OCI-LY1 (cell line): ENCODE measurements around the gene AJAP1.

Experiments used
- H2AFZ ChIP-seq: fragments of 200-600 bp; sonication (generic), shearing (Covaris generic); 2 replicates; pipeline ENCODE4 v1.6.0; 2014; ENCODE audit warnings: antibody characterized with exemption, mild to moderate bottlenecking, low read length
- H3F3A ChIP-seq: fragments of 200-600 bp; sonication (generic), shearing (Covaris generic); 2 replicates; pipeline ENCODE4 v1.6.0; 2014; ENCODE audit warnings: mild to moderate bottlenecking, antibody characterized with exemption, low read length, moderate library complexity; ENCODE audit not compliant: insufficient read depth
- H3K27ac ChIP-seq: fragments of 200-600 bp; sonication (generic); 2 replicates; pipeline ENCODE4 v1.5.1; 2014; ENCODE audit warnings: low read length, mixed run types, mild to moderate bottlenecking, low read depth; ENCODE audit not compliant: poor library complexity, severe bottlenecking
- H3K27me3 ChIP-seq: fragments of 200-600 bp; sonication (generic); 2 replicates; pipeline ENCODE4 v1.6.0; 2014; ENCODE audit warnings: antibody characterized with exemption, mild to moderate bottlenecking, low read length, moderate library complexity; ENCODE audit not compliant: insufficient read depth
- H3K36me3 ChIP-seq: fragments of 200-600 bp; sonication (generic); 2 replicates; pipeline ENCODE4 v1.6.1; 2014; ENCODE audit warnings: mild to moderate bottlenecking, antibody characterized with exemption, low read length, moderate library complexity, mixed read lengths; ENCODE audit not compliant: insufficient read depth
- H3K4me1 ChIP-seq: fragments of 200-600 bp; sonication (generic); 2 replicates; pipeline ENCODE4 v1.5.1; 2014; ENCODE audit warnings: mild to moderate bottlenecking, low read length, moderate library complexity; ENCODE audit not compliant: insufficient read depth, severe bottlenecking
- H3K4me2 ChIP-seq: fragments of 200-600 bp; sonication (generic), shearing (Covaris generic); 2 replicates; pipeline ENCODE4 v1.6.1; 2014; ENCODE audit warnings: low read length
- H3K4me3 ChIP-seq: fragments of 200-600 bp; sonication (generic); 2 replicates; pipeline ENCODE4 v1.5.1; 2014; ENCODE audit warnings: low read length, low read depth, mild to moderate bottlenecking, mixed read lengths; ENCODE audit not compliant: poor library complexity, severe bottlenecking
- H3K79me2 ChIP-seq: fragments of 200-600 bp; shearing (Covaris generic); 2 replicates; pipeline ENCODE4 v1.6.1; 2016; ENCODE audit warnings: mixed run types, low read length, mixed read lengths; ENCODE audit not compliant: insufficient read depth
- H3K9ac ChIP-seq: fragments of 200-600 bp; sonication (generic), shearing (Covaris generic); 2 replicates; pipeline ENCODE4 v1.6.1; 2014; ENCODE audit warnings: mild to moderate bottlenecking, low read length, mixed read lengths
- H3K9me2 ChIP-seq: fragments of 200-600 bp; sonication (generic), shearing (Covaris generic); 2 replicates; pipeline ENCODE4 v1.6.1; 2014; ENCODE audit warnings: low read depth, mild to moderate bottlenecking, low read length, mixed read lengths
- H3K9me3 ChIP-seq: fragments of 200-600 bp; shearing (Covaris generic); 2 replicates; pipeline ENCODE4 v1.6.1; 2014; ENCODE audit warnings: low read length, mixed read lengths
- H4K20me1 ChIP-seq: fragments of 200-600 bp; sonication (generic), shearing (Covaris generic); 2 replicates; pipeline ENCODE4 v1.6.0; 2016; ENCODE audit warnings: mild to moderate bottlenecking, low read length; ENCODE audit not compliant: insufficient read depth
- EZH2 ChIP-seq: fragments of 200-600 bp; sonication (generic), shearing (Covaris generic); IDR thresholded peaks from 2 replicates; pipeline ENCODE4 v1.8.0; 2017; ENCODE audit warnings: borderline replicate concordance, mixed run types, mild to moderate bottlenecking, antibody characterized with exemption, low read length, moderate library complexity, mixed read lengths
- TF ChIP-seq, protein P1 (sequence below): fragments of 200-600 bp; sonication (generic), shearing (Covaris generic); IDR thresholded peaks from 2 replicates; pipeline ENCODE4 v1.5.1; 2017; ENCODE audit warnings: mild to moderate bottlenecking, antibody characterized with exemption, low read length, moderate library complexity, mixed read lengths

The AJAP1 gene

DNA sequence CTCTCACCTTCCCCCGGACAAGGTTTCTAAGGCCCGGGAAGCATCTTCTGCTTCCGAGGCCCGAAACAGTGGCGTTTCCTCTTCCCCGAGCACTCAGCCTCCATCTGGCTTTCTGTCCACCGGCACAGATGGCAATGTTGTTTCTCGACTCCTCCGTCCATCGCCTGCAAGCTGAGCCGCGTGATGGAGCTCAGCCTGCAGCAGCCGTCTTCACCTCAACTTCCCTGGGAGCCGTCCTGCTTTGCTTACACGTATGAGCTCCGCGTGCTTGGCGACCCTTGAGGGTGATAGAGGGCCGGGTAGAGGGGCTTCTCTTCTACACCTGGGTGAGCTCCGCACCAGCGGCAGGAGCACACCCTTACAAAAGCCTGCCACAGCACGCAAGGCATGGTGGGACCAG, 80.4 kb downstream of the AJAP1 start:
- Histone ChIP-seq H3K27me3 (no peaks in the 10 kb centered on the region; the same call in 1 of the 2 replicates), H3K4me1 (no peaks in the 10 kb centered on the region), H3K4me3 (no peak overlapping the region), H3K9me2 (no peaks in the 10 kb centered on the region), H3K36me3 (no peaks in the 10 kb centered on the region), H3F3A (no peaks in the 10 kb centered on the region), H3K79me2 (no peaks in the 10 kb centered on the region), H3K9me3 (no peaks in the 10 kb centered on the region), H3K4me2 (no peak overlapping the region), H2AFZ (no peak overlapping the region), H3K9ac (no peak overlapping the region), H4K20me1 (no peaks in the 10 kb centered on the region), H3K27ac (no peak overlapping the region)
- TF ChIP-seq EZH2: no peak
- TF ChIP-seq, protein P1, sequence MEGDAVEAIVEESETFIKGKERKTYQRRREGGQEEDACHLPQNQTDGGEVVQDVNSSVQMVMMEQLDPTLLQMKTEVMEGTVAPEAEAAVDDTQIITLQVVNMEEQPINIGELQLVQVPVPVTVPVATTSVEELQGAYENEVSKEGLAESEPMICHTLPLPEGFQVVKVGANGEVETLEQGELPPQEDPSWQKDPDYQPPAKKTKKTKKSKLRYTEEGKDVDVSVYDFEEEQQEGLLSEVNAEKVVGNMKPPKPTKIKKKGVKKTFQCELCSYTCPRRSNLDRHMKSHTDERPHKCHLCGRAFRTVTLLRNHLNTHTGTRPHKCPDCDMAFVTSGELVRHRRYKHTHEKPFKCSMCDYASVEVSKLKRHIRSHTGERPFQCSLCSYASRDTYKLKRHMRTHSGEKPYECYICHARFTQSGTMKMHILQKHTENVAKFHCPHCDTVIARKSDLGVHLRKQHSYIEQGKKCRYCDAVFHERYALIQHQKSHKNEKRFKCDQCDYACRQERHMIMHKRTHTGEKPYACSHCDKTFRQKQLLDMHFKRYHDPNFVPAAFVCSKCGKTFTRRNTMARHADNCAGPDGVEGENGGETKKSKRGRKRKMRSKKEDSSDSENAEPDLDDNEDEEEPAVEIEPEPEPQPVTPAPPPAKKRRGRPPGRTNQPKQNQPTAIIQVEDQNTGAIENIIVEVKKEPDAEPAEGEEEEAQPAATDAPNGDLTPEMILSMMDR: no peak

DNA sequence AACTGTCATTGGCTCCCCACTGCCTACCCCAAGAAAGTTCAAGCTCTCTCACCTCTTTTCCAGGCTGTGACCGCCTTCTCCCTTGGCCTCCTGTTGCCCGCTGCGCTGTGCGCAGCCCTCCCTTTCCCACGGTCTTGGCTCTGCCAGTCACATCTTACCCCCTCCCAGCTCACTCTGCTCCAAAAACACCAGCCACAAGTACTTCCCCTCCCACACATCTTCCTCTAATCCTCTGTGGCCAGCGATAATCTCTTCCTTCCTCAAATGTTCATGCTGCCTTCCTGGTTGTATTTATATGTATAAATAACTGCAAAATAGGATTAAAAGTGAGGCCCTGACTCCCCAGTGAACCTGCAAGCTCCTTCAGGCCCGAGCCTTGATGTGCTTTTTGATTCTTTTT, 81.8 kb downstream of the AJAP1 start:
- no peaks in the 10 kb centered on the region for H4K20me1 ChIP-seq
- no peak overlapping the region for H3K4me3 ChIP-seq
- no peak for TF ChIP-seq EZH2
- TF ChIP-seq, protein P1: no peak
- H3K9ac ChIP-seq: no peak overlapping the region
- no peaks in the 10 kb centered on the region for H3K36me3 ChIP-seq
- H3K9me3 ChIP-seq: no peaks in the 10 kb centered on the region
- H2AFZ ChIP-seq: no peak overlapping the region
- no peaks in the 10 kb centered on the region for H3F3A ChIP-seq
- H3K27me3 ChIP-seq: no peaks in the 10 kb centered on the region; the same call in 1 of the 2 replicates
- no peaks in the 10 kb centered on the region for H3K4me1 ChIP-seq
- no peak overlapping the region for H3K27ac ChIP-seq
- H3K9me2 ChIP-seq: no peaks in the 10 kb centered on the region
- no peak overlapping the region for H3K4me2 ChIP-seq
- no peaks in the 10 kb centered on the region for H3K79me2 ChIP-seq

DNA sequence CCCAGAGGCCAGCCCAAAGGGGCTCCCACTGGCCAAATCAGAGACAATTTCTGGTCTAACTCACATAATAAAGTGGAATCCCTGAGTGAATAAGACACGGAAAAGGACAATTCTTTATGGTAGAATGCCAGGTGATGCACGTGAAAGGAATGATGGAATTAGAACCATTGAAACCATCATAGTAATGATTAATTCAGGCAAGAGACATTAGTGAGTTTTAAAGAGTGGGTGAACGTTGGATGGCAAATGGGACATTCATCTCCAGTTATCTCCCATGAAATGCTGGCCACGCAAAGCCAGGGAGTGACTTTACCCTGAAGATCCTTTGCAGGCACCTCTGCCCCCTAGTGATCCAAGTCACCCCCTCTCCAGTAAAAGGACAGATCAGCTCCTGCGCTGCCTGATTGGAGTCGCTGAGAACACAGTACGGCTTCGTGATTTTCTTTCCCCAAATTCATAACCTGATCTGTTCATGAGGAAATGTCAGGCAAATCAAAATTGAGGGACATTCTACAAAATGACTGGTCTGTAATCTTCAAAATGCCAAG, 87.5 kb downstream of the AJAP1 start:
- no peaks in the 10 kb centered on the region for H3K36me3 ChIP-seq
- H3K79me2 ChIP-seq: no peaks in the 10 kb centered on the region
- no peak overlapping the region for H3K27ac ChIP-seq
- H3K4me3 ChIP-seq: no peak overlapping the region
- no peak overlapping the region for H3K9ac ChIP-seq
- no peaks in the 10 kb centered on the region for H3K4me1 ChIP-seq
- H3K4me2 ChIP-seq: no peak overlapping the region
- no peaks in the 10 kb centered on the region for H3F3A ChIP-seq
- no peaks in the 10 kb centered on the region for H3K9me2 ChIP-seq
- no peaks in the 10 kb centered on the region; the same call in 1 of the 2 replicates for H3K27me3 ChIP-seq
- no peak overlapping the region for H2AFZ ChIP-seq
- TF ChIP-seq, protein P1: no peak
- no peak for TF ChIP-seq EZH2
- no peaks in the 10 kb centered on the region for H3K9me3 ChIP-seq
- H4K20me1 ChIP-seq: no peaks in the 10 kb centered on the region
